ENCODE data around the gene SDF2L1.

GRCh38 chr22:21686634-21687393 lies 44.7 kb downstream of the SDF2L1 start:
- TF ChIP-seq, protein P1, sequence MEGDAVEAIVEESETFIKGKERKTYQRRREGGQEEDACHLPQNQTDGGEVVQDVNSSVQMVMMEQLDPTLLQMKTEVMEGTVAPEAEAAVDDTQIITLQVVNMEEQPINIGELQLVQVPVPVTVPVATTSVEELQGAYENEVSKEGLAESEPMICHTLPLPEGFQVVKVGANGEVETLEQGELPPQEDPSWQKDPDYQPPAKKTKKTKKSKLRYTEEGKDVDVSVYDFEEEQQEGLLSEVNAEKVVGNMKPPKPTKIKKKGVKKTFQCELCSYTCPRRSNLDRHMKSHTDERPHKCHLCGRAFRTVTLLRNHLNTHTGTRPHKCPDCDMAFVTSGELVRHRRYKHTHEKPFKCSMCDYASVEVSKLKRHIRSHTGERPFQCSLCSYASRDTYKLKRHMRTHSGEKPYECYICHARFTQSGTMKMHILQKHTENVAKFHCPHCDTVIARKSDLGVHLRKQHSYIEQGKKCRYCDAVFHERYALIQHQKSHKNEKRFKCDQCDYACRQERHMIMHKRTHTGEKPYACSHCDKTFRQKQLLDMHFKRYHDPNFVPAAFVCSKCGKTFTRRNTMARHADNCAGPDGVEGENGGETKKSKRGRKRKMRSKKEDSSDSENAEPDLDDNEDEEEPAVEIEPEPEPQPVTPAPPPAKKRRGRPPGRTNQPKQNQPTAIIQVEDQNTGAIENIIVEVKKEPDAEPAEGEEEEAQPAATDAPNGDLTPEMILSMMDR (conservative IDR thresholded peaks at IDR 0.05; ENCODE audit: low read length), result no peak
- TF ChIP-seq EZH2phosphoT487 (IDR thresholded peaks at IDR 0.05; ENCODE audit: borderline replicate concordance, low read depth, low read length), result no peak
